HPDE6-E6E7 (cell line): ENCODE results near the gene KLK10.
A peak's percentile ranks its signal among the peaks of the same experiment; 100 is the strongest.

Experiments
- DNase-seq: peaks from one replicate; pipeline ENCODE4 v3.0.0; 2011; ENCODE audit warnings: missing footprints; ENCODE audit errors: extremely low spot score

KLK10 gene, protein sequence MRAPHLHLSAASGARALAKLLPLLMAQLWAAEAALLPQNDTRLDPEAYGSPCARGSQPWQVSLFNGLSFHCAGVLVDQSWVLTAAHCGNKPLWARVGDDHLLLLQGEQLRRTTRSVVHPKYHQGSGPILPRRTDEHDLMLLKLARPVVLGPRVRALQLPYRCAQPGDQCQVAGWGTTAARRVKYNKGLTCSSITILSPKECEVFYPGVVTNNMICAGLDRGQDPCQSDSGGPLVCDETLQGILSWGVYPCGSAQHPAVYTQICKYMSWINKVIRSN

DNA sequence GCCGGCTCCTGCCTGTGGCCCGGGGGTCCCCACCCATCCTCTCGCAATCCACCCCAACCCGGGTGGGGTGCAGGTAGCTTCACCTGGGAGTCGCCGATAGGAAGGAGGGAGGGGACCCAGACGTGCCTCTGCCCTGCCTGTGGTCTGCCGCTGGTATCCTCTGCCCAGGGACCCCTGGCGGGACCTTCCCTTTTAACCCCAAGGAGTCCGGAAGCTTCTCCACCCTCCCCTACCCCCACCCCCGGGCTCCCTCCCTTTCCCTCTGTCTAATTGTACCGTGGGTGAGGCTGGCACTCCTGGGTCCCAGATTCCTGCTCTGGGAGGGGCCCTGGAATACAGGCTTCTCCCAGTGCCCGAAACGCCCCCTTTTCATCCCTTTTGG lies at the start of gene KLK10:
Gene KLK10, minus strand, starts transcription at position 166 of the 382 bp plus-strand sequence. CDS start 579 bp downstream, outside the sequence.
- no peak for DNase-seq

DNA sequence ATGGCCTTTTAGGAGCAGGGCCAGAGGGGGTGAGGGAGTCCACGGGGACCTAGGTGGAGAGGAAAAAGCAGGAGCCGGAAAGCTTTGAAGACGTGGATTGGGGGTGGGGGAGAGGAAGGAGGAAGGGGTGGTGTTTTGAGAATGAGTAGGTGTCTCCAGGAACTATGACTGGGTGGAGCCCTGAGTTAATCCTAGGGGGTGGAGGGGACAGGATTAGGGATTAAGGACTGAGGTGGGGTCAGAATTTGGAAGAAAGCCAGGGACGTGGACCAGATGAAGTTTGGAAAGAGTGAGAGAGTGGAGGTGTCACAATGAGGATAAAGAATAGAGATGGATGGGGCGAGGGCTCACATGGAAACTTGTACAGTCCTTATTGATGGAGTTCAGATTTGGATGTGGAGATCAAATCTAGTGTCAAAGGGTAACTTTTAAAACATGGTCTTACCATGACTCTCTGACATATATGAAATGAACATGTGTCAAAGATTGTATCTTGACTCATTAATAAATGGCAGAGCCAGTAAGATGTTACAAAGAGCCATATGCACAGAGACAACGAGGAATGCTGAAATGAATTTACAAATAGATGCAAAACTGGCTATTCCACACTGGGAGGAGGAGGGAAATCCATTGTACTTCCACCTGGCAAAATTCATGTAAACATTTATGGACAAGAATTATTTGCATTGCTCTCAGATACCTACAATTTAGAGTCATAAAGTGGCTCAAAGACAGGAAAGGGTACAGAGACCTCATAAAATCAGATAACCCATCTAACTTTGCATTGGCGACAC lies 47.1 kb upstream of the KLK10 start:
- DNase-seq: no peak

DNA sequence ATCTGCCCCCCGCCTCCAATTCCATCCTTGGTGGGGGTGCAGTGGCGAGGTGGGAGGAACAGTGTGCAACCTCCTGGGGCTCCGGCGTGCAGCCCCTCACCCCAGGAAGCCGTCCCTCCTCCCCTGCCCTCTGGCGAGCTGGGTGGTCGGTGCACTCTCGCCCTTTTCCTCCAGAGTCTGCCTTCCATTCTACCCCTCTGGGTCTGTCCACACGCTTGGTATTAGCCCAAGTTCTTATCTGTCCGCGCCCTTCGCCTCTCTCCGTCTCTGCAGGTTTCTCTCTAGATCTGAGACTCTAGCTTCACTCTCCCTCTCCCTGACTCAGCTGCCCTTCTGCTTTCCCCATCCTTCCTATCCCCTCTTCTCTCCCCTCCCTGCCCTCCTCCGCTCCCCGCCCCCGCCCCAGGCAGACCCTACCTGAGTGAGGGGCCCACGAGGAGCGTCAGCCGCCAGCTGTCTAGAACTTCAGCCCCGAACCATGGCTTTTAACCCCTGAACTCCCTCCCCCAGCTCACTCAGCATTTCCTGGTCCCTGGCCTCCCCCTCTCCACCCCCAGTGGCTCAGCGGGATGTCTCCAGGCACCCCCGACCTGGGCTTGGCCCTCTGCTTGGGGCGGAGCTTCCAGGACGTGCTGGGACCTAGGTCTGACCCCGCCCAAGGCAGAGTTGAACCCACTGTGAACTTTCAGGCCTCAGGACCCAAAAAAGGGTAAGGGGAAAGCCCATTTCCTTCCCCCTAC lies 45.9 kb upstream of the KLK10 start:
- no peak for DNase-seq

DNA sequence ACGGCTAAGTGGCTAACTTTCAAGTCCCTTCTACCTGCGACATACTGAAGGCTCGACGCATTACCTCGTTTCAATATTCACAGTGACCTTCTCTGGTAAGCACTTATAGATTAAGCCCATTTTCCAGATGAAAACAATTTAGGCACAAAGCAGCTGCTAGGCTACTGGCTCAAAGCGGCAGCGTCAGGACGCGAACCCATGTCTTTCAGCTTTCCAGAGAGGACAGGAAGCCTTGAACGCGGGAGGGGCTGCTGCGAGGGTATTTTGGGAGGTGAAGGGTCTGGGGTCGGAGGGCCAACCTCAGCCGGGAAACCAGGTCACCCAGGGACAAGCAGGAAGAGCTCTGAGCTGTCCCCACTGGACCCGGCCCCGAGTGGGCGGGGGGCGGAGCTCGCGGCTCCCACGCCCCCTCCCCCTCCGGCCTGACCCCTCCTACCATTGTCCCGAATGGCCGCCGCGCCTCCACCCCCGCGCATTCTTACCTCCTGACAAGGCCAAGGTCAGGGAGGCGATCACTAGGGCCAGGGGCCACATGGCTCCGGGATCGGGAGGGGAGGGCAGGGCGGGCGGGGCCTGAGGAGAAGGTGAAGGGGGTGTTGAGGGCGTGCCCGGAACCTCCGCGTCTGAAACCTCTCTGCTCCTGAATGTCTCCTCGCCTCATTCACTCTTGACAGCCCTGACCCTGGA lies 45.2 kb upstream of the KLK10 start, which contains the start of gene KLK13:
Gene KLK13, minus strand, starts transcription at position 559 of the 687 bp plus-strand sequence. Its CDS starts 25 bp downstream, at position 534.
- DNase-seq: peak; percentile 41

DNA sequence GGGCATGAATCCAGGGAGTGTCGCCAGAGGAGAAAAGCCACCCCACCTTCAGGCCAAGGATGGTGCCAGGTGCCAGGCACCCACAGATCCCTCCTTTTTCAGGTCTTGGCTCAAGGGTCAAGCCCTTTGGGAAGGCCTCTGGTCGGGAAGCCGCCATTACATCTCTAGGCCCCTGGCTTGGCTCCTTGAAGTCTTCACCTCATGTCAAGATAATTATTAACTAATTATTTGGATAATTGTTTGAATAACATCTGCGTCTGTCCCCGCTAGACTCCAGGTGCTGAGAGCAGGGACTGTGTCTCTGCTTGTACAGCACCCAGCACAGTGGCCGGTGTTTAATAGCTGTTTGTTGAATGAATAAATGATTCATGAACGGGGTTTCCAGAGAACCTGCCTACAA lies 44.2 kb upstream of the KLK10 start:
- no peak for DNase-seq

DNA sequence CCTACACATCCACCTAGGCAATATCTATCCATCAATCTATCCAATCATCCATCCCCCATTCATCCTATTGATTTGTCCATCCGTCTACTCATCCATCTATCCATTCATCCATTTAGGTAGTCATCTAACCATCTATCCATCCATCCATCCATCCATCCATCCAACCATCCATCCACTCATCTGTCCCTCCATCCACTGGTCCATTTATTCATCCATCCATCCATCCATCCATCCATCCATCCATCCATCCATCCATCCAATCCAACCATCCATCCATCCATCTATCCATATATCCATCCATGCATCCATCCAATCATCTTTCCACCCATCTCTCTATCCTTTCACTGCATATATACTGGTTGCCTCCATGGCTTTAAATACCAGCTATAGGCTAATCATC lies 41.5 kb upstream of the KLK10 start:
- no peak for DNase-seq

DNA sequence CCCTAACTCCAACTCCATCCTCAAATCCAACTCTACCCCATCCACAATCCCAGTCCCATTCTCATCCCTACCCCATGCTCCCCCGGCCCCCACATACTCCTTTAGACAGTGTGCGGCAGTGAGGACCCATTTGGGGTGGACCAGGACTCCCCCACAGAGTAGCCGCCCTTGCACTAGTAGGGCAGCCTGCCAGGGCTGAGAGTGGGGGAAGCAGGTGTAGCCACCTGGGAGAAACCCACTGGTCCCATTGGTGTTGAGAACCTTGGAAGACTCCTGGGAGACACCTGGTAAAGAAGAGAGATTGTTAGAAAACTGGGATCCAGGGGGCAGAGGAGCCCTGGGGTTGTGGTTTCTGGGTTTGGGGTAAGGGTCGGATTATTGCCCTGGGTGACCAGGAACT lies 40.8 kb upstream of the KLK10 start:
- no peak for DNase-seq

DNA sequence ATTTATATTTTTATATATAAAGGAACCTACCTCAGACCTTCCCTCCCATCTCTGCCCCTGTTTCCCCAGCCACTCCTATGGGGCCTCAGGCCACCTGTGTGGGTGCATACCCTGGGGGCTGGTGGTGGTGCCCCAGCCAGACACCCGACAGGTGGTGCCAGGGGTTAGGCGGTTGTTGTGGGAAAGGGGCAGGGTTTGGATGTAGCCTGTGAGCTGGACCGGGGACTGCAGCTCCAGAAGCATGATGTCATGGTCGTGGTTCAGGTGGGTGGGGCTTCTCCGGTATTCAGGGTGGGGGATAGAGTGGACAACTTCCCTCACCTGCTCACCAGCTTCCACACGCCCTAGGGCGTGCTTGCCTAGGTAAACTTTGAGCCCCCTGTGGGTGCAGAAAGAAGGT lies 40.2 kb upstream of the KLK10 start:
- DNase-seq: no peak

DNA sequence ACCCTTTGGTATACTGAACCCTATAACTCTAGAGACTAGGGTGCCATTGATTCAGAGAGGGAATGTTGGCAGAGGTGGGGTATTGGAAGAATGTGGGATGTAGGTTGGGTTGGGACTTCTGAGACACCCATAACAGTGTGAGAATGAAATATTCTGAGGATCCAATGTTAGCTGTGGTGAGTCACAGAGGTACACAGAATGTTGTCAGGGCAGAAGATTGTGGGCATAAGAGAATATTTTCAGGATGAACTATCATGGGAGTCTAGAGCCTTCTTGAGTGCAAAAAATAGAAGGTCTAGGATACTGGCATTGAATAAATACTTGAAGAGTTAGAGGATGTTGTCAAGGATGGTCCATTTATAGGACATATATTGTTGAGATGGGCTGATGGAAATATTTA lies 36.4 kb upstream of the KLK10 start:
- DNase-seq: no peak

DNA sequence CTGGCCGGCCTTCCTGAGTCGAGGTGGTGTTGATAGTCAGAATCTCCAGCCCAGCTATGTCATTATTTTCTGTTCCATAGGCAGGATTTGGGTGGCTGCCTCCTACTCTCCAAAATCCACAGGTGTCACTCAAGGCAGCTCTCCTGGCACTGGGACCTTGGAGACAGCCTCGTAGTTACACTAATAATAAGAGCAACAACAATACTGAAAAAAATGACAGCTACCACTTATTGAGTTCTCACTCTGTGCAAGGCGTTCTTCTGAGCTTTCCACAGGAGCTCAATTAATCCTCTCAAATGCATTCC lies 27.5 kb upstream of the KLK10 start:
- no peak for DNase-seq

DNA sequence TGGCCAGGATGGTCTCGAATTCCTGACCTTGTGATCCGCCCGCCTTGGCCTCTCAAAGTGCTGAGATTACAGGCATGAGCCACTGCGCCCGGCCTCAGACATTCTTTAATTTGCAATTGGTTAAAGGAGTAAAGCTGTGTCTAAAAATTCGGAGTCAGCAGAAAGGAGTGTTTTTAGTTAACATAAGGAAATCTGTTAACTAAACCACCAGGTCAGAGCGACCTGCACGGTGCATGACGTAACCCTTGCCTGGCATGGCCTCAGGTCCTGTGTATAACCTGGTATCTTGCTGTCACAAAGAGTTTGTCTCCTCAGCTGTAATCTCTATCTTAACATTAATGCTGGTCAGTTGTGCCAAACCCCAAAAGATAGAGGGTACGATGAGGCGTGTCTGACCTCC lies 24.8 kb upstream of the KLK10 start:
- no peak for DNase-seq

DNA sequence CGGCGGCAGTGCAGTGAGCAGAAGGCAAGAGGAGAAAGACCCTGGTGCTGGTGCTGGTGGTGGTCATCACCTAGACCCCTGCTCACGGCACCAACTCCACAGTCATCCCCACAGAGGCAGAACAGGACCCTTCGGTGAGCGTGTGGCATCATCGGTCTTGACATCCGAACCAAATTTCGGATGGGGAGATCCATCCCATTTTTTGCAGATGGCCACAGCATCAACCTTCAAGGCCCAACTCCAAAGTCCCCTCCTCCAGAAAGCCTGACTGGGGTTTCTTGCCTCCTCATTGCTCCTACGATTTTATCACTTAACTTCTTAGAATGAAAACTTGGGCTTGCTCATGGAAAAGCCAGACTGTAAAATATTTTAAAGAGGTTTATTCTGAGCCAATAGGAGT lies 24.0 kb upstream of the KLK10 start:
- no peak for DNase-seq

DNA sequence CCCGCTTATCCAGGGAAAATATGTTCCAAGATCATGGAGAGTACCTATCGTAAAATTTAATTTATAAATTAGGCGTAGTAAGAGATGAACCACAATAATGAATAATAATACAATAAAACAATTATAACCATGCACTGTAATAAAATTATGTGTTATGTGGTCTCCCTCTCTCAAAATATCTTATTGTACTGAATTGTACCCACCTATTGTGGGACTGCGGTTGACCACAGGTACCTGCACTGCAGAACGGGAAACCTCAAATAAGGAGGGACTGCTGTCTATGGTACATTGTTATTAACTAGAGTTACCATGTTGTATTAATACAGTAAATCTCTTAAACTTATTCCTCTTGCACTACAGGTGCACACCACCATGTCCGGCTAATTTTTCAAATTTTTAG lies 20.6 kb upstream of the KLK10 start:
- DNase-seq: no peak

DNA sequence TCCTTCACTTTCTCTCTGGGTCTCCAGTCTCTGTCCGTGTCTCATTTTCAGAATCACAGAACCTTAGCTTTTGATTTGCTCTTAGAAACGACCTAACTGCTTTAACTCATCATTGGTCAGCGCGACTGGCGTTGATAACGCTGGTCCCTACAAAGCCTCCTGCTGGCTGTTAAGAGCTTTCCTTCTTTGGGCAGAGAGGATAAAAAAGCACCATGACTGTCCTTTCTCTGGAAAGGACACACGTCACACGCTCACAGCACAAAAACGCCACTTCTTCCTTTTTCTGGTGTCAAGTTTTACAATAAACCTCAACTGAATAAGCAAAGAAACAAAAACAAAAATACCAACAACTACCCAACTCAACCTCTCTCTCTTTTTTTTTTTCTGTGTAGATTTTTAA lies 17.0 kb upstream of the KLK10 start:
- no peak for DNase-seq

DNA sequence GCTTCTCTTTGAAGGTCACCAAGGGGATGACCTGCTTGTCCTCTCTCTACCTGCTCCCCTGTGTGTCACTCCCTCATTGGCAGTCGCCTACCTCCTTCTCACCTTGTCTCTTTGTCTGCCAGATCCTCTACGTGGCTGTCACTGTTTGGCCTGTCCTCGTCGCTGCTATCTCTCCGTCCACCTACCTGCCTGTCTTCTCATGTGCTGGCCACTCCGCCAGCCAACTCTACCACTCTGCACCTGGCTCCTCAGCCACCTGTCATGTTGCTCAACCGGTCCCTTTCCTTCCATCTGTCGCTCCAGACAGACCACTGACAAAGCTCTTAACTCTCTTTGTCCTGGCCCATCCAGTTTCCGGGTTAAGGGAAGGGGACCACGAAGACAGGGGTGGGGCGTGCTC lies 15.2 kb upstream of the KLK10 start, which contains the start of gene KLK12:
Gene KLK12, minus strand, starts transcription at position 299 of the 400 bp plus-strand sequence. CDS start 381 bp downstream, outside the sequence.
- DNase-seq: no peak

DNA sequence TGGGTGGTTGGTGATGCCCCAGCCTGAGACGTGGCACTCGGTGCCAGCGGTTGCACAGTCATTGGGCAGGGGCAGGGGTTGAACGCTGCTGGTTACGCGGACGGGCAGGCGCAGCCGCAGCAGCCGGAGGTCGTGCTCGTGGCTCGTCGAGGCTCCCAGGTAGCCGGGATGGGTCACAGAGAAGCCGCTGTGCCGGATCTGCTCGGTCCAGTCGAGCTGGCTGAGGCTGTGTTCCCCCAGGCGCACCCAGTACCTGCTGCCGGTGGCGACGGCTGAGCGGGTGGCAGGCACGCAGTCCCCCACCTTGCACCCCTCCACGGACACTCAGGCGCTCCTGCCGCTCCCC lies 12.3 kb upstream of the KLK10 start:
- no peak for DNase-seq

DNA sequence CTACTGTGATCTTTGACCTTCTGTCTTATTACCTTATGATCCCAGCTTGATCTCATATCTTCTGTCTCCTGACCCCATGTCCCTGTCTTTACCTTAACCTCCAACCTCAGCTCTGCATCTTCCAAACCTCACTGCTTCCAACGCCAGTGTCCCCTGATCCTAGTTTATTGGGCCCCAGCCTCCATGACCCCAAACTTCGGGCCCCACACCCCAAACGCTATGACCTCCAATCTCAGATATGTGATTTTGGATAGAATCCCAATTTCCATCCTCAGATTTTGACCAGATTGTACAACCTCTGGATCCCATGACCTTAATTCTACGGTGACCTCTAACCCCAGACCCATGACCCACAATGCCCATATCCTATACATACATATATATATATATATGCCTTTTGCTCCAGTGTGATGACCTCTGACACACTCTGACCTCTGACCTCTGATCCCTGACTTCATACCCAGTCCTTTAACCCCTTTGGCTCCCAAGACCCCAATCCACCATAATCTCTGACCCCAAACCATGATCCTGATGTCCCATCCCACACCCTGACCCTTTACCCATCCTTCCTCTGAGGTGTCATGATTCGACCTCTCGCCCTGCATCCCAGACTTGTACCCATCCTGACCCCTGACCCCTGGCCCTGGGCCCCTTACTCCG lies 11.8 kb upstream of the KLK10 start:
- DNase-seq: no peak

DNA sequence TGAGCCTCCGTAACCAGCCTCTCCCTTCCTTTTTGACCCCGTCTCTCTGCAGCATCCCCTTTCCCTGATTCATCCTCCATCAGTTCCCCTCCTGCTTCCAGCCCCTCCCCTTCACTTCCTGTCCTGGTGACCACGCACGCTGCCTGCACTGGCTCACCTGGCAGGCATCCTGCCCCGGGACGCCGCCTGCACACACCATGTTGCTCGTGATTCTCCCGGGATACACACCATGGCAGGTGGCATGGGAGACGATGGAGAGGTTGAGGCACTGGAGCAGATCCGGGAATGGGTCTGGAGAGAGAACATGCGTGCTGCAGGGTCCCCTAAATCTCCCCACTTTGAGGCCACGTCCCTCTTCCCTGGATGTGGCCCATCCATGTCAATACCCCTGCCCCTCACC lies 11.1 kb upstream of the KLK10 start:
- no peak for DNase-seq

DNA sequence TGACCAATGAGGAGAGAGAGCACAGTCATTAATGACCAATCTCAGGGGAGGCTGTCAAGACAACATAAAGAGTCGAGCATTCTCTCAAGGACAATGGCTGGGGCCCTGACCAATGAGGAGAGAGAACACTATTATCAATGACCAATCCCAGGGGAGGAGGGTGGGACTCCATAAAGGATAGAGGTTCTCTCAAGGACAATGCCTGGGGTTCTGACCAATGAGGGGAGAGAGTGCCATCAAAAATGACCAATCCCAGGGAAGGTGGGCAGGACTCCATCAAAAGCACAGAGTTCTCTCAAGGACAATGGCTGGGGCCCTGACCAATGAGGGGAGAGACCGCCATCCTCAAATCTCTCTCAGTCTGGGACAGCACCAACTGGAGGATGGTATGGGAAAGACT lies 10.2 kb upstream of the KLK10 start:
- DNase-seq: no peak

DNA sequence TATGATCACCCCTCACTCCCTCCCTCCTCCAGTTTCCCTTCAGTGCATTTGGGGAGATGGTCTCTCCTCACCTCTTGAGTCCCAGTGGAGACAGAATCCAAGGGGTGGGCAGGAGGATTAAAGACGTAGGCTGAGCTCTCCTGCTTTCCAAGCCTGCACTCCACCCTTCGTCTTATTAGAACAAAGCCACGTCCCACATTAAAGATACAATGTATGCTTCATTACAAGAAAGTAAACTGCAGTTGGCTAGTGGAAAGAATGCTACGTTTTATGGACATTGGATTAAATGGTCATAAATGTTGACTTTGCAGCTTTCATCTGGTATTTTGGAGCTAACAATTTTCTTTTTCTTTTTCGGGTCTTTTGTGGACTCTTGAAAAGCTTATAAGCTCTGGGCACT lies 8.4 kb upstream of the KLK10 start:
- DNase-seq: no peak

DNA sequence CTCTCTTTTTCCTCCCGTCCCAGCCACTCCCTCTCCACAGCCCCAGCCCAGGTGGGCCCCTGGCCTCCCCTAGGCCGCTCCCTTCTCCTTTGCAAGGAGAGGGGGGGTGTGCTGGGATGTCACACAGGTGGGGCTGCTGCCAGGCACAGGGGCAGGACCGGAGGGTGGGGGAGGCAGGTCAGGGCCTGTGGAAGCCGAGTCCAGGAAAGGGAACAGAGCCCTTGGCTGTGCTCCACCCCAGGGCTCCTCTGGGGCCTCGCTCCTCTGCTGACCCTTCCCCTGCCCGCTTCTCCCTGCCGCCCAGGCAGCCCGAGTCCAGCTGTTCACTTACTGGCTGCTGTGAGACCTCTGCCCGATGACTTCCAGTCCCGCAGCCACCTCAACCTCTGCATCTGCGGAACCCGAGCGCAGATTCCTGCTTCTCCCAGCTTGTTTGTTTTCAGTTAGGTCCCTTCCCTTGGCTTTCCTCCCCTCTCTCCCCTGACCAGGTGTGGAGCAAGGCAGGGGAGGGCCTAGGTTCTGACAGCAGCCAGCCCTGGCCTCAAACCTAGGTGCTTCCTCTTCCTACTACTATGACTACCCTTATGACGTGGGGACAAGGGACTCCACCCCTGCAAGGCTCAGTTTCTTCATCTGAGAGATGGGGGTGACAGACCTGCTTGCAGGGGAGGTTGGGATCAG lies 7.8 kb upstream of the KLK10 start:
- no peak for DNase-seq
